NT2/D1 (cell line): Measurements from ENCODE around the gene SPRED1.

ENCODE experiments used
- SUZ12 ChIP-seq: IDR thresholded peaks from 2 replicates; pipeline ENCODE4 v1.6.1; 2011; ENCODE audit not compliant: insufficient read length, insufficient read depth; ENCODE audit errors: extremely low read depth
- YY1 ChIP-seq: IDR thresholded peaks from 2 replicates; pipeline ENCODE4 v1.6.1; 2011; ENCODE audit not compliant: insufficient read length, insufficient read depth
- ZNF274 ChIP-seq: IDR thresholded peaks from 2 replicates; pipeline ENCODE4 v1.6.1; 2011; ENCODE audit warnings: mild to moderate bottlenecking, low read depth, low read length

DNA sequence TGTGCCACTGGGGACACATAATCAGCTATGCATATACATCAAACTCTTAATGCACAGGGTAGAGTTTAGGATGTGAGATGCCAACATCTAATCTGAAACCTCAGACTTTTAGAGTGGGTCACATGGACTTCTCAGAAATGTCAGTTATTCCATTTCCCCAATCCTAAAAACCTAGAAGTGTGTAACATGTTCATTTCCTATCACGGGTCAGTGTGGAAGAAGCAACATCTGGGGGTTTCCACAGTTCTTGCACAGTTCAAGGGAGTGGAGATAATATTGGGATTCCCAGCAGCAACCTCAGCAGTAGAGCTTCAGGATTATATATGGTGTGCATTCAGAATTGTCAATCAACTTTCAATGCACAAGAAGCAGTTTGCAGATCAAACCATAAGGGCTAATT is 44.4 kb upstream of the SPRED1 start:
- TF ChIP-seq SUZ12 (no peak), YY1 (no peak), ZNF274 (no peak)
